Lower lobe of right lung (tissue), 2 donors: ENCODE measurements around the gene VPS33B. TPM values are rescaled to one million over a fixed set of nuclear protein-coding genes. Genes with fewer than 3 reads are reported as not detected.

Experiments
- ATAC-seq, 2 donors: fragments of 200-7000 bp; cut with Tn5 transposase; one replicate each; pipeline ENCODE4 v1.9.1; 2020 to 2022; ENCODE audit warnings: mild to moderate bottlenecking in 2 of 2, moderate library complexity in 2 of 2
- DNase-seq: peaks from one replicate; pipeline ENCODE4 v3.0.0-alpha.2; 2020
- H3K27ac ChIP-seq: fragments of 200-600 bp; one replicate; pipeline ENCODE4 v1.8.0; 2022
- H3K27me3 ChIP-seq: fragments of 200-600 bp; one replicate; pipeline ENCODE4 v1.8.0; 2022; ENCODE audit warnings: low read depth
- H3K36me3 ChIP-seq: fragments of 200-600 bp; one replicate; pipeline ENCODE4 v1.8.0; 2022; ENCODE audit warnings: mild to moderate bottlenecking
- H3K4me1 ChIP-seq: fragments of 200-600 bp; one replicate; pipeline ENCODE4 v1.8.0; 2022
- H3K4me3 ChIP-seq: fragments of 200-600 bp; one replicate; pipeline ENCODE4 v1.8.0; 2022; ENCODE audit warnings: mild to moderate bottlenecking
- H3K9me3 ChIP-seq: fragments of 200-600 bp; one replicate; pipeline ENCODE4 v1.8.0; 2022
- CTCF ChIP-seq: fragments of 200-600 bp; IDR thresholded peaks from one replicate; pipeline ENCODE4 v1.8.0; 2022; ENCODE audit warnings: antibody characterized with exemption, mild to moderate bottlenecking
- intact Hi-C: fragments of 100-400 bp; cut with DNase I; formaldehyde crosslinking; loops from one replicate; pipeline ENCODE4 v1.11.0; 2022
- total RNA-seq: library from RNA; stranded (reverse); fragmentation: NEBNext Ultra II Directional; extraction: Animal tissue kit (Norgen Biotek cat#: 25700); gene quantifications from one replicate; pipeline ENCODE4 v1.2.1, GENCODE V29; 2021
- donor health status: DM: no; HTN: yes; CAD: no; lungs with severe emphysema.

Gene VPS33B
- total RNA-seq, 1 donor from 2014 or later = 13.3 TPM

DNA sequence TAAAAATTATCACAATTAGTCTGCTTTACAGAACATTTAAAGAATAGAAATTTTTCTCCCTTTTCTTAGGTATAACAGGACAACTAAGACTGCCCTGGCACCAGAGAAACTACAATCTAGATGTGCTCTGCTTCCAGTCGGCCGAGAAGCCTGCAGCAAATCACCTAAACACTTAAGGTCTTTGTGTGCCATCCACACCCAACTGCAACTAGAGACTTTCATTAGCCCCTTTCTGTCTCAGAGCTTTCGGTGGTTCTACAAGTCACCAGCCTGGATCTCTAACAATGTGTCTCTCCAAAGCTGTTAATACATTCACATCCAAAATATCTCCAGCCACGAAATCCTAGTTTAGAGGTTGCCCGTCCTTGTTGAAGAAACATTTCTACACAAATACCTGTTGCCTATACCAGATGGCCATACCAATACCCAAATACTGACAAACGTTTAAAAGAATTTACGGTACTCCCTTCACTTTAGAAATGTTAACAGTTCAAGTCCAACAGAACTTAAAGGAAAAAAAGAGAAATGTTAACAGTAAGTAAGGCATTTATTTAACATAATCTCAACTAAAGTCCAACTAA, 34.7 kb downstream of the VPS33B start:
- DNase-seq = no peak

GRCh38 chr15:90986790-90987507, 35.4 kb downstream of the VPS33B start:
- DNase-seq = no peak
- intact Hi-C loops = no loop called here
- H3K9me3 ChIP-seq = no peaks in the 10 kb centered on the region
- H3K36me3 ChIP-seq = no peaks in the 10 kb centered on the region
- TF ChIP-seq CTCF = no peak
- H3K4me1 ChIP-seq = no peaks in the 10 kb centered on the region
- H3K27me3 ChIP-seq = no peaks in the 10 kb centered on the region
- no peak for ATAC-seq
- no peak overlapping the region for H3K27ac ChIP-seq
- H3K4me3 ChIP-seq = no peak overlapping the region

More for the DNA sequence above, 34.7 kb downstream of the VPS33B start:
- TF ChIP-seq CTCF = no peak
- Histone ChIP-seq H3K4me1 (no peaks in the 10 kb centered on the region), H3K9me3 (no peaks in the 10 kb centered on the region), H3K27ac (no peak overlapping the region), H3K4me3 (no peak overlapping the region), H3K27me3 (no peaks in the 10 kb centered on the region), H3K36me3 (no peaks in the 10 kb centered on the region)
- ATAC-seq = no peak
- intact Hi-C loops = no loop called here

GRCh38 chr15:90982135-90982534, 40.3 kb downstream of the VPS33B start:
- no peaks in the 10 kb centered on the region for H3K27me3 ChIP-seq
- no peaks in the 10 kb centered on the region for H3K9me3 ChIP-seq
- ATAC-seq (no peak), DNase-seq (no peak)
- intact Hi-C loops = no loop called here
- no peak for TF ChIP-seq CTCF
- no peaks in the 10 kb centered on the region for H3K4me1 ChIP-seq
- H3K36me3 ChIP-seq = peaks cover 4% of the 10 kb centered on the region
- H3K4me3 ChIP-seq = no peak overlapping the region
- H3K27ac ChIP-seq = no peak overlapping the region

DNA sequence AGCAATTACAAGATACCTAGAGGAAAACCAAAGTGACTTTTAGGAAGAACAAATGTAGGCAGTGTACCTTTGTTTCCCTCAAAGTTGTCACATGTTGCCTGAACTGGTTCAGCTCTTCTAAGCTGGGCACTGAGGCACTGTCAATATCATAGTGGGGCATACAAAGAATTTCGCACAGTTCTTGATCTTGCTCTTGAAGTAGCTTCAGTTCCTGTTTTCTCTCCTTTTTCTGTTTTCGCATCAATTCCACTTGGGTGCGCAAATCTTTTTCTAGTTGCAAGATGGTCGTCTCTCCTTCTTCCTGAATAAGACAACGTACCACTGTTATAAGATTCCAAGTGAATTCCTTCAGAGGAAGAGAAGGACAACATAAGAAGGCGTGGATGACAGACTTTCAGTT, 40.7 kb downstream of the VPS33B start:
- no peak overlapping the region for H3K27ac ChIP-seq
- H3K27me3 ChIP-seq = no peaks in the 10 kb centered on the region
- no peaks in the 10 kb centered on the region for H3K4me1 ChIP-seq
- intact Hi-C loops = no loop called here
- ATAC-seq = no peak
- H3K36me3 ChIP-seq = peaks cover 4% of the 10 kb centered on the region
- no peak for DNase-seq
- H3K4me3 ChIP-seq = no peak overlapping the region
- no peak for TF ChIP-seq CTCF
- no peaks in the 10 kb centered on the region for H3K9me3 ChIP-seq

- intact Hi-C loops = no loop called here
These were observed 42.8 kb downstream of the VPS33B start for GRCh38 chr15:90979582-90979981.

More at GRCh38 chr15:90979582-90979981, 42.8 kb downstream of the VPS33B start:
- no peak overlapping the region for H3K27ac ChIP-seq
- no peak overlapping the region for H3K4me3 ChIP-seq
- no peaks in the 10 kb centered on the region for H3K27me3 ChIP-seq
- no peaks in the 10 kb centered on the region for H3K9me3 ChIP-seq
- no peak for ATAC-seq
- peaks cover 4% of the 10 kb centered on the region for H3K36me3 ChIP-seq
- DNase-seq = no peak
- no peak for TF ChIP-seq CTCF
- H3K4me1 ChIP-seq = no peaks in the 10 kb centered on the region
